Measurements from ENCODE around the gene CLCNKA. TPM values are rescaled to one million over a fixed set of nuclear protein-coding genes. Genes with fewer than 3 reads are reported as not detected.
"Not testable (repeated sequence)": the region's sequence is repeated elsewhere in the genome, so short reads cannot be mapped to it uniquely, and the experiment has no call there.

The CLCNKA gene
- polyA plus RNA-seq, 1 of the 3 experiments (the other 2 are of a cell fraction), result 0.03 TPM

DNA sequence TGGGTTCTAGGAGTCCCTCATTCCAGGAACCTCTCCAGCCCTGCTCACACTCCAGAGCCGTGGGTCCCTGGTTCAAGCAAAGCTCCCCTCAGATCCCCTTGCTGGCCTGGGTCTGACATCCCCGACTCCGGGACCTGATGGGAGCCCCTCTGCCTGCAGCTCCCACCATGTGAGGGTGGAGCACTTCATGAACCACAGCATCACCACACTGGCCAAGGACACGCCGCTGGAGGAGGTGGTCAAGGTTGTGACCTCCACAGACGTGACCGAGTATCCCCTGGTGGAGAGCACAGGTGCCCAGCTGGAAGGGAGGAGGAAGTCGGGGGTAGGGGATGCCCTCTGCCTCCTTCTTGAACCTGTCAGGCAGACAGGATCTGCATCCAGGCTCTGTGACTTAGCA is 9.7 kb downstream of the CLCNKA start (continued):
- TF ChIP-seq NFIC (IDR thresholded peaks at IDR 0.05; ENCODE audit: borderline replicate concordance), result no peak
- TF ChIP-seq IRF3 (IDR thresholded peaks at IDR 0.05; ENCODE audit: low read depth, low read length), result no peak
- TF ChIP-seq MEF2A (IDR thresholded peaks at IDR 0.05; ENCODE audit: borderline replicate concordance, low read depth), result no peak

- Histone ChIP-seq H3K9me2 (no peaks in the 10 kb centered on the region), H3K4me3 (ENCODE audit: low read depth in 2 of 2, low read length in 1 of 2) (no peak overlapping the region; a peak in 1 of 4 replicates), H3K4me2 (no peak overlapping the region), H3K9me3 (no peaks in the 10 kb centered on the region), H2AFZ (ENCODE audit: low read depth) (no peak overlapping the region), H3K9ac (no peak overlapping the region), H4K20me1 (ENCODE audit: insufficient read depth) (no peaks in the 10 kb centered on the region), H3K27me3 (ENCODE audit: insufficient read depth) (no peaks in the 10 kb centered on the region), H3K36me3 (replicated peaks in 1 of 2; ENCODE audit: control insufficient read depth in 1 of 2, insufficient read depth in 2 of 2, low read length in 1 of 2) (no peaks in the 10 kb centered on the region), H3K79me2 (ENCODE audit: insufficient read depth) (no peaks in the 10 kb centered on the region), H3K27ac (ENCODE audit: low read depth in 2 of 2, low read length in 1 of 2) (no peak overlapping the region), H3F3A (replicated peaks; ENCODE audit: insufficient read depth) (no peaks in the 10 kb centered on the region), H3K4me1 (ENCODE audit: control insufficient read depth in 1 of 2, insufficient read depth in 2 of 2, low read depth in 1 of 2, low read length in 1 of 2) (peaks cover 0 to 4% of the 10 kb centered on the region in 2 experiments; a peak in 1 of 4 replicates)
- POLR2A ChIA-PET, result no interaction called here
- DNase-seq, result peak; percentile 97
- WGBS (ENCODE audit: low lambda C conversion rate), result 51% methylated on average over 8 of the region's 18 CpGs
- TF ChIP-seq, protein P1, sequence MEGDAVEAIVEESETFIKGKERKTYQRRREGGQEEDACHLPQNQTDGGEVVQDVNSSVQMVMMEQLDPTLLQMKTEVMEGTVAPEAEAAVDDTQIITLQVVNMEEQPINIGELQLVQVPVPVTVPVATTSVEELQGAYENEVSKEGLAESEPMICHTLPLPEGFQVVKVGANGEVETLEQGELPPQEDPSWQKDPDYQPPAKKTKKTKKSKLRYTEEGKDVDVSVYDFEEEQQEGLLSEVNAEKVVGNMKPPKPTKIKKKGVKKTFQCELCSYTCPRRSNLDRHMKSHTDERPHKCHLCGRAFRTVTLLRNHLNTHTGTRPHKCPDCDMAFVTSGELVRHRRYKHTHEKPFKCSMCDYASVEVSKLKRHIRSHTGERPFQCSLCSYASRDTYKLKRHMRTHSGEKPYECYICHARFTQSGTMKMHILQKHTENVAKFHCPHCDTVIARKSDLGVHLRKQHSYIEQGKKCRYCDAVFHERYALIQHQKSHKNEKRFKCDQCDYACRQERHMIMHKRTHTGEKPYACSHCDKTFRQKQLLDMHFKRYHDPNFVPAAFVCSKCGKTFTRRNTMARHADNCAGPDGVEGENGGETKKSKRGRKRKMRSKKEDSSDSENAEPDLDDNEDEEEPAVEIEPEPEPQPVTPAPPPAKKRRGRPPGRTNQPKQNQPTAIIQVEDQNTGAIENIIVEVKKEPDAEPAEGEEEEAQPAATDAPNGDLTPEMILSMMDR (IDR thresholded peaks at IDR 0.05), result peak; percentile 78
- TF ChIP-seq RAD21 (IDR thresholded peaks at IDR 0.05; ENCODE audit: low read length), result peak; percentile 92
- no peak for TF ChIP-seq GABPA (IDR thresholded peaks at IDR 0.05; ENCODE audit: low read depth)
- peak; percentile 33 for TF ChIP-seq CHD2 (IDR thresholded peaks at IDR 0.05; ENCODE audit: low read length, partially characterized antibody)
- TF ChIP-seq SIN3A (IDR thresholded peaks at IDR 0.05; ENCODE audit: borderline replicate concordance, low read depth, low read length), result no peak
- no peak for TF ChIP-seq POLR2AphosphoS5 (IDR thresholded peaks at IDR 0.05; ENCODE audit: low read depth, low read length)
- no peak for TF ChIP-seq RXRA (IDR thresholded peaks at IDR 0.05; ENCODE audit: borderline replicate concordance, low read depth)
- no peak for TF ChIP-seq TEAD4 (IDR thresholded peaks at IDR 0.05; ENCODE audit: borderline replicate concordance, insufficient read depth)
- TF ChIP-seq SMC3 (IDR thresholded peaks at IDR 0.05; ENCODE audit: low read depth, low read length), result peak; percentile 94
- no peak for TF ChIP-seq MEF2A (IDR thresholded peaks at IDR 0.05; ENCODE audit: borderline replicate concordance, low read depth)
- CTCF ChIA-PET, result interaction anchor here (0.6 to 5.8 kb wide), 11 partner anchors 11 to 240 kb away, joined by 3 to 44 read pairs (median 5); partner anchors contain the start of genes CLCNKA and HSPB7
These were observed 10.7 kb downstream of the CLCNKA start for GRCh38 chr1:16032388-16033102.

GRCh38 chr1:16033103-16033632 is 11.3 kb downstream of the CLCNKA start:
- 40% methylated on average over 2 of the region's 7 CpGs for WGBS (ENCODE audit: low lambda C conversion rate)
- H4K20me1 ChIP-seq (ENCODE audit: insufficient read depth); H3K9me3 ChIP-seq; H3K9ac ChIP-seq; H3K36me3 ChIP-seq (replicated peaks in 1 of 2; ENCODE audit: control insufficient read depth in 1 of 2, insufficient read depth in 2 of 2, low read length in 1 of 2); H2AFZ ChIP-seq (ENCODE audit: low read depth); H3K27me3 ChIP-seq (ENCODE audit: insufficient read depth); POLR2A ChIA-PET; H3K4me2 ChIP-seq; H3K79me2 ChIP-seq (ENCODE audit: insufficient read depth); H3K27ac ChIP-seq (ENCODE audit: low read depth in 2 of 2, low read length in 1 of 2); H3F3A ChIP-seq (replicated peaks; ENCODE audit: insufficient read depth); H3K9me2 ChIP-seq; H3K4me1 ChIP-seq (ENCODE audit: control insufficient read depth in 1 of 2, insufficient read depth in 2 of 2, low read depth in 1 of 2, low read length in 1 of 2); DNase-seq; H3K4me3 ChIP-seq (ENCODE audit: low read depth in 2 of 2, low read length in 1 of 2): not testable (repeated sequence)
- CTCF ChIA-PET, result interaction anchor here (0.6 to 5.8 kb wide), 9 partner anchors 11 to 241 kb away, joined by 3 to 44 read pairs (median 5); partner anchors contain the start of gene CLCNKA

DNA sequence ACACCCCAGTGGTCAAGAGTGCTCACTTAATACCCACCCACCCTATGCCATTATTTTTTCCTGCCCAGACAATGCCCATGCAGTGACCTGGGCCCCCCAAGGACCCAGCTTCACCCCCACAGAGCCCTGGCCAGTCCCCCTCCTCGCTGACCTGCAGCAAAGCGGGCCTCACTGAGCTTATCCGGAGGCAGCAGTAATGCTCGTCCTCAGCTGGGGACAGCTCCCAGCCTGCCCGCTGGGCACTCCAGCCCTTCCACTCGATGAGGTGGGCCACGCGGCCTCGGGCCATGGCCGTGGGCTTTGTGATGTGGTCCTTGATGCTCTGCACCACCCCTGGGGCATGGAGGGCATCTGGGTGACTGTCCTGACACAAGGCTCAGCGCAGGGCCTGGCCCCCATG is 14.6 kb downstream of the CLCNKA start:
- CTCF ChIA-PET, result interaction anchor here (1.3 kb wide), 1 partner anchor 11 kb away, joined by 3 read pairs; no protein-coding TSS in a partner anchor
- H3K4me1 ChIP-seq (ENCODE audit: control insufficient read depth in 1 of 2, insufficient read depth in 2 of 2, low read depth in 1 of 2, low read length in 1 of 2); H3K9me2 ChIP-seq; H3K4me2 ChIP-seq; H3F3A ChIP-seq (replicated peaks; ENCODE audit: insufficient read depth); POLR2A ChIA-PET; H3K9ac ChIP-seq; DNase-seq; H2AFZ ChIP-seq (ENCODE audit: low read depth); H4K20me1 ChIP-seq (ENCODE audit: insufficient read depth); H3K79me2 ChIP-seq (ENCODE audit: insufficient read depth); H3K27me3 ChIP-seq (ENCODE audit: insufficient read depth); H3K36me3 ChIP-seq (replicated peaks in 1 of 2; ENCODE audit: control insufficient read depth in 1 of 2, insufficient read depth in 2 of 2, low read length in 1 of 2); H3K27ac ChIP-seq (ENCODE audit: low read depth in 2 of 2, low read length in 1 of 2); H3K4me3 ChIP-seq (ENCODE audit: low read depth in 2 of 2, low read length in 1 of 2); H3K9me3 ChIP-seq: not testable (repeated sequence)
- no CpG with 5 or more reads among the region's 11 CpGs for WGBS (ENCODE audit: low lambda C conversion rate)
